NOMO-1 (cell line): Measurements from ENCODE around the gene GALNT1.

Experiments used
- DNase-seq, 2 experiments: peaks; one replicate each; lab custom pipeline; 2025; ENCODE audit not compliant: unreplicated experiment in 2 of 2; lab: John Stamatoyannopoulos, UW

GALNT1 gene

DNA sequence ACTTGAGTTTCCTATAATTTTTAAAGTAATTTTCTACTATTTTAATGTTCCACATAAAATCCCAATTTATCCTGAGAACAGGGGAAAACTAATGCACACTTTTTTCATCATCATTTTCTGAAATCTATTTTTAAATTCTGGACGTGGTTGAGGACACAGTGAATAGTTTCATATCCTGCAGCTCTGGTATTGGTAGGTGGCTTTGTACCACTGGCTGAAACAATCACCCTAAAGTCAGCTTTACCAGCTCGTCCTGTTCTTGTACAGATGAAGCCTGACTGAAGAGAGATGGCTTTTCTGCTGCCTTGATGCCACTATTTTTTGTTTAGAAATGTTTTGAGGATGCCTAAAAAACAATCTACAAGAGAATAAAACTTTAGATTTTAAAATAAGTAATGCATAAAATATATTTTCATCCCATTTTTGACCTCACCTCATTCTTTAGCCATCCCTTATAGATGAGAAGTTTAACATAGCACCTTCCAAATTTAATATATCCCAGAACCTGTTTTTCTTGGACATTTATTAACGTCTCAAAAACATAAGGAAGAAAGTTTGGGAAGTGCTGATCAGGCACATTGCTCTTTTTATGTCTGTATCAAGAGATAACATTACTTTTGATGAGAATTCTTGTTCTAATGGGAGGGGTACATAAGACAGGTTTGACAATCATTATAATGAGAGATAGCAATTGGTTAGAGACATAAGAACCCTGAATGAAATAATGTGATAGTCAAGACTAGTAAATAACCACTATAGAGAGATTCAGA, 80.9 kb downstream of the GALNT1 start:
- no peak for DNase-seq

DNA sequence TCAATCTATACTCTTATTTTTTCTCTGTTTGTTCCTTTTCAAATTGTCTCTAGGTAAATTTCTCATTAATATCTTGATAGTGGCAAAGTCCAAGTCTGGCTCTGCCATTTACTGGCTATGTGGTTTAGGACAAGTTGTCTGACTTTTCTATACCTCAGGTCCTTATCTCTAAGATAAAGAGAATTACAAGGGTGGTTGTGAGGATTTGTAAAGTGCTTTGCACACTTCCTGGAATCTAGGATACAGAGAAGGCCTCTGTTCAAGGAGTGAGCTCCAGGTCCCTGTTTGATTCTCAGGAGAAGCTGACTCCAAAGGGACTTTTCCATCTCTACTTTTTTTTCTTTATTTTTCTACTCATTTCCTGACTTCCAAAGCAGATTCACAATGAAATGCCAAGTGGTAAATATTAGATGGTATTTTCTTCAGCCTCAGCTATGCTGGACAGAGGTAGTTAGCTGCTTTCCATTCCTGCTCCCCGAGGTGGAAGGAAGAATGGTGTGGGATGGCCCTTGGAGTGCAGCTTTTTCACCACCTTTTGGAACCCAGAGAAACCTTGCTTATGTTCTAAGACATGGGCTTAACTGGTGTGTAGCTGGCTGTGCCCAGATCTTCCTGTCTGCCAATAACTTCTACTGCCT, 90.5 kb downstream of the GALNT1 start:
- DNase-seq, result no peak

DNA sequence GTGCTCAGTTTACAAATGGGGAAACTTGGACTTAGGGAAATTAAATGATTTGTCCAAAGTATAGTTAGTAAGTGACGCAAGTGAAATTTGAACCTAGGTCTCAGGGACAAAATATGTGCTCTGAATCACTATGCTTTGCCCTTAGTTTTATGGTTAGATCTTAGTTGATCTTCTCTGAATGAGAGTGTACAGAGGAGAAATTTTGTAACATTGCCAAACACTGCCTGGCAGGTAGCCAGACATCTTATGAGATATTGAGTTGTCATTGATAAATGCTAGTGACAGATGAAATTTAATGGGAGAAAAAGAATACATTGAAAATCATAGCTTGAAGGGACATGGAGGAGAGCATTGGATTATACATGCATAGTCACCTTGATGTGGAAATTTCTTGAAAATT, 91.4 kb downstream of the GALNT1 start:
- DNase-seq, result no peak

DNA sequence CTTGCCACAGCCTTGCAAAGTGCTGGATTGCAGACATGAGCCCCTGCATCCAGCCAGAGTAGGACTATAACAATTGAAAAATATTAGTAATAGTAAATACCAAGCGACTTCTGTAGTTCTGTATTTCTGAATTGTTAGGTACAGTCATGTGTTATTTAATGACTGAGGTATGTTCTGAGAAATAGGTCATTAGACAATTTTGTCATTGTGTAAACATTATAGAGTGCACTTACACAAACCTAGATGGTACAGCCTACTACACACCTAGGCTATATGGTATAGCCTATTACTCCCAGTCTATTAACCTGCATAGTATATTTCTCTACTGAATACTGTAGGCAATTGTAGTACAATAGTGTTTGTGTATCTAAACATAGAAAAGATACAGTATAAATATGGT, 92.1 kb downstream of the GALNT1 start:
- no peak for DNase-seq

DNA sequence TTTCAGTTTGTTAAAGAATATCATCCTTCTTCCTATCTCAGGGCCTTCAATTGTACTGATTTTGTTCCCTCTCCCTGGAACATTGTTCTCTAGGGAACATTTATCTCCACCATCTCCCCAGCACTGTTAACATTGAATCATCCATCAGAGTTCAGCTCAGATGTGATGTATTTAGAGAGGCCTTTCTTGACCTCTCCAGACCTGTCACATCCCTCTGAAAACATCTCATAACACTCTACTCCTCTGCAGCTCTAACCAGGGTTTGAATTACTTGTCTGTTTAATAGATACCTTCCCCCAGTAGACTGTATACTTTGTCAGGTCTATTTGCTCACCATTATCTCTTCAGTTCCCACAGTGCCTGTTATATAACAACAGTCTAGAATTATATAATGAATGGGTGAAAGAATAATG, 98.6 kb downstream of the GALNT1 start:
- no peak for DNase-seq

DNA sequence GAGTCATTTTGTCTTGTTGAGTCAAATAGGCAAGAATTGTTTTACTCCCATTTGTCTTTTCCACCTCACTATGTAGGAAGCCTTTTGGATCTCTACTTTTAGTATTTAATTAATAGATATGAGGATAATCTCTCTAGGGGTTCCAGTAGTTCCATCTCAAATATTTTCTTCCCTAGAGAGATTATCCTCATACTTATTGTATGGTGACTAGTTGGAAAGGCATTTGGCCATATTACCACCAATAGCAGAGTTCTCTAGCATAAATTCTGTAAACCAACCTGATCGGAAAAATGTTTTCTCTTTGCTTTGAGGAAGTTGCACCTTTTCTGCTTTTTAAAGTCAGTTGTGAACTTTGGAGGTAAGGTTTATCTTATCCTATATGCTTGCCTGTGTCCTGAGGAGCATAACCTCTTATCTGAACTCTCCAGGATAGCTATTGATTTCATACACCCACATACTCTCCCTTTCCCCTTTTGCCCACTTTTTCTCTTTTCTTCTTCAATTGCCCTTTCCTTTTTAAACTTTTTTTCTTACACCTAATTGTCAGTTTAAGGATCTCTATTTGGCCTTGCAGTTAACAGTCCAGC, 100.8 kb downstream of the GALNT1 start:
- no peak for DNase-seq

DNA sequence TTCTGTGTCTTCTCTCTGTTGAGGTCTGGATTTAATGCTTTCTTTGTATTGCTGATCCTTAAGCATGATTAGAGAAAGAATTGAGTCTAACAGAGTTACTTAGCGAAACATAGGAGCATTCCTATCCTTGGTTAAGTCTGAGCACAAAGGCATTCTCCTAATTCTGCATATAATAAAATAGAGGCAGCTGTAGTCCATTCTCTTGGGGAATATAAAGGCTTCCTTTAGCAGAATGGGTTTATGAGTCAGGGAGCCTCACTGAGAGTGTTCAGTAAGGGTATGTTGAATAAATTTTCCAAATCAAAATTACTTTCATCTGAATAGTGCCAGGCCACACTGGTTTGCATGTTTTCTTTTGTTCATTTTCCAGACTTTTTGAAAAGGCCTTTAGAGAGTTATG, 101.5 kb downstream of the GALNT1 start:
- no peak for DNase-seq

DNA sequence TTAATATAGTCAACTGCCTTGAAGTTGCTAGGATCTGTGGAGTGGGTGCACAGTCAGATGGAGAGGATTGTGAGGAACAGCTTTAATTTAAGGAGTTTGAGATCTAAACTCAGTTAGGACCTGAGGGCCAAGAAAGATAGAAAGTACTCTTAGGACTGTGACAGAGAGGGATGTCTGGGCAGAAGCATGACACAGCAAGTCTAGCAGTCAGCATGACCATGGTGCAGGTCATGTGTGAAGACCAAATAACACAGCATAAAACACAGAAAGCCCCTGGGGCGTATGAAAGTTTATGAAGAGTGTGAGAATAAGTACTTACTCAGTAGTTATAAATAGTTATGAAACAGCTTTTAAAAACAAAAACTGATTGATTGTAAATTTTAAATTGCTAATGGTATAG, 107.2 kb downstream of the GALNT1 start:
- DNase-seq, result no peak

DNA sequence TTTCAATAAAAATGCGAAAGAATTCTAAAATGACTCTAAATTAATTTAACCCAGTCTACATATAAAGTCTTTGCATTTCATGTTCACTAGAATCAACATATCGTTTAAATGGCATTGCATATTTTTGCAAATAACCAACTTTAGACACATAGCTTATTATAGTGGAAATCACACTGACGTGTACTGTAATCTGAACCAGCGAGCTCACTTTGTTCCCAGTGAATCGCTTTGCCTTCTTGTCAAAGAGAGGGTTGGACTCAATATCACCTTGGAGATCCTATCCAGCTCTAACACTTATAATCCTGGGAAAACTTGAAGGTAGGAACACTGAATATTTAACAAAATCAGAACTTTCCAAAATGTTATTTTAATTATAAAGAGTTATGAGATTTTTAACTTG, 108.2 kb downstream of the GALNT1 start:
- no peak for DNase-seq

DNA sequence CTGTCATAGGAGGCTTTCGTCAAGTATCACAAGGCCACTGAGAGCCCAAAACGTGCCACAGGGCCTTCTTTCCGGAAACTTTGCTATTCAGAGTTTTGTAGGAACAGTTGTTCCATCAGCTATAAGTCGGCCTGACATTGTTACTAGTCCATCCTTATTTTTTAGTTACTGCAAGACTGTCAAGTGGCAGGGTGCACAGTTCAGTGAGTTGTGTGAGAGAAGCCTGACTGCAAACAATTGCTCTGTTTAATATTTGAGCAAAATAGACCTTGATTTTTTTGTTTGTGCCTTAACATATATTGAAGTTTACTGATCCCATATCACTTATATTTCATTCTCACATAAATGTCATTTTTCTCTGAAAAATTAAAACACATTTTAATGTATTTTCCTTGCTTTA, 110.1 kb downstream of the GALNT1 start:
- DNase-seq, result no peak

DNA sequence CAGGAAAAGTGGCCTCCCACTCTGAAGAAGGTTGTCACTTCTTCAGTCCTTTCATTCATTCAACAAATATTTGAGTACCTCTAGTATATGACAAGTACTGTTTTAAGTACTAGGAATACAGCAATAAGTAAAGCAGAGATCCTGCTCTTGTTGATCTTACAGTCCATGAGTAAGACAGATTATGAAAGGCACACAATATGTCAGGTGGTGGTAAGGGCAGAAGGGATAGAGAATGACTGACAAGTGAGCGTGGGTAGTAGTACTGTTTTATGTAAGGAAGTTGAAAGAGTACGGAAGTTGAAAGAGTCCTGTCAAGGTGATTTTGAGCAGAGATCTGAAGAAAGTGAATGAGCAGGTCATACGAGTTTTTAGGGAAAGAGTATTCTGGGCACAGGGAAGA, 111.3 kb downstream of the GALNT1 start:
- no peak for DNase-seq

DNA sequence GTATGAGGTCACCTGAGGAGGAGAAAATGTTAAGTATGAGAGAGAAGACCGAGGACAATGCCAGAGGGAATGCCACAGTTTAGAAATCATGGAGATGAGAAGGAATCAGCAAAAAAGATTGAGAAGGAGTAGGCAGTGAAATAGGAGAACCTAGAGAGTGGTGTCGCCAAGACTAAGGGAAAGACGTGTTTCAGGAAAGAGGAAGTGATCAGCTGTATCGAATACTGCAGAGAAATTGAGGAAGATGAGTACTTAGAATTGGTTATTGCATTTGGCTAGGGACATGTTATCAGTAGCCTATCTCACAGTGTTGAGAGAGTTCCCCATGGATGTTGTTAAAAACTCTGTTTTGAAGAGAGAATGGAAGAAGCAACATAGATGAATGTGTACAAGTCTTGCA, 112.3 kb downstream of the GALNT1 start:
- DNase-seq, result peak in 1 of 2 experiments; percentile 32

DNA sequence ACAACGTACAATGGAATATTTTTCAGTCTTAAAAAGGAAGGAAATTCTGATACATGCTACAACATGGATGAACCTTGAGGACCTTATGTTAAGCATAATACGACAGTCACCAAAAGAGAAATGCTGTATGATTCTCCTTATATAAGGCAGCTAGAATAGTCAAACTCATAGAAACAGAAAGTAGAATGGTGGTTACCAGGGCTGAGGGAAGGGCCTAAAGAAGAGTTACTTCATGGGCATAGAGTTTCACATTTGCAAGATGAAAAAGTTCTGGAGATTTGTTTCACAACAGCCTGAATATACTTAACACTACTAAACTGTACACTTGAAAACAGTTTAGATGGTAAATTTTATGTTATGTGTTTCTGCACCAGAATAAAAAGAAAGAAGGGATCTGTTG, 113.3 kb downstream of the GALNT1 start:
- no peak for DNase-seq

DNA sequence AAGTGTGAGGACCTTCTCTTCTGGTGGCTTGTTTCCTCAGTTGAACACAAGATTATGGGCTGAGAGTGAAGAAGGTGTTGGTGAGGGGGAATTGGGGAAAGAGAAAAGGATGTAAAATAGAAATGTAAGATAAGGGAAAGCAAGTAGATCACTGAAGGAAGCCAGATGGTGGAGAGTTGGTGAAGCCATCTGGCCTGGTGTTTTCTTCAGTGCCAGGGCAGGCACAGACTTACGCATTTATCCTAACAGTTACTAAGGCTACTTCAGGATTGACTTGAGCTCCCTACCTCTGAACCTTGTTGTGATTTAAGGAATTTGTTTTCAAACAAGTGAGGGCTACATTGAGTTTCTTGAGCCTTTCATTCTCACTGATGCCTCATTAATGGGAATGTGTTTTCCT, 113.8 kb downstream of the GALNT1 start:
- DNase-seq, result no peak

DNA sequence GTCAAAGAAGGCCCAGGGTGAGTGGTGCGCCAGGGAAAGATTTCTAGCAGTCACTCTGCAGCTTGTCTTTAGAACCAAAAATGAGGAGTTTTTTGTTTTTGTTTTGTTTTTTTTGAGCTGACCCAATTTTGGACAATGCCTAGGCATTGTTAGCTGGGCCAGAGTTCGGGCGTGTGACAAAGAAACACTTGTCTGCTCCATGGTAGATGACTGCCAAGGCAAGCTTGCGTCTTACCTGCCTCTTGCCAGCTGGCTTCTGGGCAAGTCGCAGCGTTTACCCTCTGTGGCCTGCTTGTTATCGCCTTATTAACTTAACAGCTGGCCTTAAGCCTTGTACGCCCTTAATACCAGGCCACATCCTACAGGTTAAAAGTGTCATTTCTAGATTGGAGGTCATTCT, 114.3 kb downstream of the GALNT1 start:
- no peak for DNase-seq

DNA sequence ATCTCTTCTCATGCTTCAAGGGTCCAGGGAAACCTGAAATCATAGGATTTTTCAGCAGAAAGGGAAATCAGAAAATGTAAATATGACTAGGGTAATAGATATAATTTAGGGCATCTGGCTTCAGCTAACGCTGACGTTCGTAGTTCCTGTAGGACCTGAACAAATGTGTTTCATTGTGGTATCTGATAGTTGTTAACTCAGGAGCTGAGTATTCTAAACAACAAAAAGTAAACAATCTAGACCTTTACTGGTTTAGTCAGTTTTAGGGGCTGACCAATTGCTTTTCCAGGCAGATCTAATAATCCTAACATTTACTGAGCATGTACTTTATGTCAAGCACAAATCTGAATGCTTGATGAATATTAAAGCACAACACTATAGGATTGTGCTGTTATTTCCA, 114.8 kb downstream of the GALNT1 start:
- DNase-seq, result no peak

DNA sequence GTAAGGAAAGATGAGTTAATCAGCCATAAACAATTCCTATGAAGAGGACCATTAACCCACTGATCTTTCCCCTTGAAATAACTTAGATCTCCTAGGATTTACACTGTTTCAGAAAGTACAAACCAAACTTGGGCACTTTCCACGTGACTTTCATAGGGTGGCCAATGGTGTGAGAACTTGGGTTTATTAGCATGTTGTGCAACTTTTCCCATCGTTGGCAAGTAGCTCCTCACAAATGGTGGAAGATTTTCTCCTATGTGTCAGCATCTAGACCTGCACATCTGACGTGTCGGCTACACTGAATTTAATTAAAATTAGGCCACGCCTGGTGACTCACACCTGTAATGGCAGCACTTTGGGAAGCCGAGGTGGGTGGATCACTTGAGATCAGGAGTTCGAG, 116.3 kb downstream of the GALNT1 start:
- DNase-seq, result no peak

DNA sequence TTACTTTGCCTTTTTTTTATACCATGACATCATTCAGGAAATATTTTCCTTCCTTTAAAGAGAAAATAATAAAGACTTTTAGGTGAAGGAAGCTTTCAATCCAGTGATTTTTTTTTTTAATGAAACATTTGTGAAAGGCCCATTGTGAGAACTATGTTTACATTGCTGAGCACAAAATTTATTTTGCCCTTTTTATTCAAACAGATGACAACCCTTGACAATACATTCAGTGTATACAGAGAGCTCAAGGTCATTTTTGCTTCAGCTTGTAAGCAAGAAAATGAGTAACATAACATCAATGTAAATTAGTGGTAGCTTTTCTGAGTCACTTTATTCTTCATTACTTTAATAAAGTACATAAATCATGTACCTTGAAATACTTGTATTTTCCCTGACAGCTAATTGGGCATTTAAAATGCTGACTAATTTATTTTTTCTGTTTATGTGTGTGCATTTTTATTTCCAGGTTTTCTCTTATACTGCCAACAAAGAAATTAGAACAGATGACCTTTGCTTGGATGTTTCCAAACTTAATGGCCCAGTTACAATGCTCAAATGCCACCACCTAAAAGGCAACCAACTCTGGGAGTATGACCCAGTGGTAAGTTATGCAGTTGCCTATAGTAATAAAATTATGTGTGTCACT, 121.6 kb downstream of the GALNT1 start:
- DNase-seq, result no peak

DNA sequence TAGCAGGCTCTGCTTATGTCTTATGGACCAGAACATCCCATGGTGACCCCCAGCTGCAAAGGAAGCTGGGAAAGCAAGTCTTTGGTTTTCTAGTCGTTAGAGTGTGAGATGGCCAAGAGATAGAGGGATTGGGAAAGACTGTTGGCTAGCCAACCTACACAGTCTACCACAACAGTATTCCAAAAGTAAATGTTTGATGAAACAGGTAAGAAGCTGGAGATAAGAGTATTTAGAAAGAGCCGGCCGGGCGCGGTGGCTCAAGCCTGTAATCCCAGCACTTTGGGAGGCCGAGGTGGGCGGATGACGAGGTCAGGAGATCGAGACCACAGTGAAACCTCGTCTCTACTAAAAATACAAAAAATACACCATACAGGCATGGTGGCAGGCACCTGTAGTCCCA, 124.4 kb downstream of the GALNT1 start:
- no peak for DNase-seq

DNA sequence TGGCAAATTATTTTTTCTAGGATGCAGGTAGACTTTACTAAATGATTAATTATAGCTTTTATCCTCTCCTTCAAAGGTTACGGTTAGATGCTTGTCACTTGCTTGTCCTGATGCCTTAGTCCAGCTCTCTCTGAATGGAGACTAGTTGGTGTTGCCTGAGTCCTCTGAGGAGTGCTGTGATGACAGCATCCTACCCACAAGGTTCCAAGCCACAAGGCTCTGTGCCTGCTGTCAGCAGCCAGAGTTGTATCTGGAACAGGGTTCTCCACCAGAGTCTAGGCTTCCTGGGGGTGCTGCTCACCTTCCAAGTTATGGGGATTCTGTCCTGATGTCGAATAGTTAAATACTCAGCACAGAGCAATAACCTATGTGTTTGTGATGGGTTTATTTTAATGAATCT, 125.7 kb downstream of the GALNT1 start:
- no peak for DNase-seq

DNA sequence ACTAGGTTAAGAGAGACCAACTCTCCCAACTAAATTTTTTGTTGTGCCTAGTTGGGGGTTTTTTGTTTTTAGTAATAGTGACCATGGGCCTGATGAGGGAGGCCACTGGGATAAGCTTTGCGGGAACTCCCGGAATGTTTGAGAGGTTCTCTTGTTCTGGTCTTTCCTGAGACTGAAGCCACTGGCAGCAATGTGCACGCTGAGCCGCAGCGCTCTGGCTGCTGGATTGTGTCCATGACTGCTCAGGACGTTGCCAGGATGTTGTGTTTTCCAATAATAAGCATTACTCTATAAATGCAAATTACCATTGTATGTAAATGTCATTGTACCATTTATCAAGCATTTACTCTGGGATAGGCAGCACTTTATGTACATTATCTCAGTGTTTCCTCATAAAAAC, 126.1 kb downstream of the GALNT1 start:
- DNase-seq, result no peak

DNA sequence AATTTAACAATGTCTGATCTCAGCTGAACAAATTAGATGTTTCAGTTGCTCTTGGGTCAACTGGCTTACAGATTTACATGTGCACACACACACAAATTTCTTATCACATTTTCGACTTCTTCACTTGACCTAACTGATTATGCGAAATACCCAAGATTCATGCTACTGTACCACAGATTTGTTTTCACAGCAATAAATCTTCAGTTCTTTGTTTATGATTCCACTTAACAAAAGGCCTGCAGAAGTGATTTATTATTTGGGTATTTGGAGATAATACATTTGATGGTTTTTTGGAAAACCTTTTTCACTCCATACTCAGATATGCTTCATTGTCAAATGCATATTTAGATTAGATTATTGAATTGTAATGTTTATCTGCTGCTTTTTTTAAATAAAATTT, 129.0 kb downstream of the GALNT1 start:
- no peak for DNase-seq
